ENCODE data around the gene KTI12.

- TF ChIP-seq CTCF (IDR thresholded peaks at IDR 0.05; ENCODE audit: extremely low read depth in 1 of 2, insufficient read depth in 1 of 2, low read depth in 1 of 2, low read length in 2 of 2) (no peak), POLR2AphosphoS5 (IDR thresholded peaks at IDR 0.05; ENCODE audit: insufficient read depth, low read depth, low read length) (no peak), POLR2A (IDR thresholded peaks at IDR 0.05; ENCODE audit: low read depth, low read length) (no peak), MAX (IDR thresholded peaks at IDR 0.05; ENCODE audit: insufficient read depth, insufficient read length) (no peak)
Measured at GRCh38 chr1:51997974-51998382, 35.6 kb downstream of the KTI12 start.
